Raji (cell line): ENCODE results near the gene FBXO47.

Experiments used
- POLR2A ChIP-seq: IDR thresholded peaks from 2 replicates; pipeline ENCODE4 v1.6.1; 2011; ENCODE audit warnings: low read depth, low read length, control low read depth; ENCODE audit not compliant: insufficient read depth

The FBXO47 gene

DNA sequence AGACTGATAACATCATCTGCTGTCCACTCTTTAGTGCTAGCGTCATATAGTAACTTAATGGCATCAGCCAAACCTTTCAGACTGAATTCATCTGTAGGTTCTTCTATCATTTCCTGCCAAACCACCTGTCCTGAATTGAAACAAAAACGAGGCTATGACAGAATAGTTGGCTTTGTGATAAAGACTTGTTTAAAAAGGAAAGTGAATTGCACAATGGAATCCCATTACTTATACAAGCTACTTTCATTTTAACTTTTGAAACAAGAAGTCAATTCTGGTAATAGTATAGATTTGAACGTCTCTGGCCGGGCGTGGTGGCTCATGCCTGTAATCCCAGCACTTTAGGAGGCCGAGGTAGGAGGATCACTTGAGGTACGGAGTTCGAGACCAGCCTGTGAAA is 23.6 kb downstream of the FBXO47 start:
- TF ChIP-seq POLR2A: no peak

DNA sequence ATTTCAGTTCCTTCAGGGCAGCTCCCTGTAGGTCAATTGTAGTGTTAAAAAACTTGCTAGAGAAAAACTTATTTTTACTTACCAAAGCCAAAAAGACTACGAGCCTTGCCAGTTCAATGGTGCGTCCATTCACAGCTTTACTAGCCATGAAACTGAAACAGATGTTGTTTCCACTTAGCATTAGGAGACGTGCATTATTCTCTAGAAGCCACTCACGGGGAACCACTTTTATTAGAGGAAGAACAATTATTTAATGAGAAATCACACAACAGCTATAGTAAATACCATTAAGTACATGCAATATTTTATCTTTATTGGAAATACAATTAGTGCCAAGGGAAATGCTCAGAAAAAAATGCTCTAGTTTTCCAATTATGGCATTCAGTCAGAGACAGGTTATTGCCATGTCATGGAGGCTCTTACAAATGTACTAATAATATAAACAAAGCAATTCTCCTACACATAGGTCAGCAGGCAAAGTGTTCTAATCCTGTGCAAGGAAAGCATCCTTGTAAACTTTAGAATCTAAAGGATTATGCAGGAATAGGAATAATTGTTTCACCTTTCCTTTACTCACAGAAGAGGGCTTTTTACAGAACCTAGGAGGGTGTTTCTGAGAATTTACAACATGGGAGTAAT is 24.4 kb downstream of the FBXO47 start:
- no peak for TF ChIP-seq POLR2A

- TF ChIP-seq POLR2A: no peak
Measured at GRCh38 chr17:38940404-38940803, 26.8 kb downstream of the FBXO47 start.

- TF ChIP-seq POLR2A: no peak
Measured at GRCh38 chr17:38939987-38940386, 27.2 kb downstream of the FBXO47 start.

DNA sequence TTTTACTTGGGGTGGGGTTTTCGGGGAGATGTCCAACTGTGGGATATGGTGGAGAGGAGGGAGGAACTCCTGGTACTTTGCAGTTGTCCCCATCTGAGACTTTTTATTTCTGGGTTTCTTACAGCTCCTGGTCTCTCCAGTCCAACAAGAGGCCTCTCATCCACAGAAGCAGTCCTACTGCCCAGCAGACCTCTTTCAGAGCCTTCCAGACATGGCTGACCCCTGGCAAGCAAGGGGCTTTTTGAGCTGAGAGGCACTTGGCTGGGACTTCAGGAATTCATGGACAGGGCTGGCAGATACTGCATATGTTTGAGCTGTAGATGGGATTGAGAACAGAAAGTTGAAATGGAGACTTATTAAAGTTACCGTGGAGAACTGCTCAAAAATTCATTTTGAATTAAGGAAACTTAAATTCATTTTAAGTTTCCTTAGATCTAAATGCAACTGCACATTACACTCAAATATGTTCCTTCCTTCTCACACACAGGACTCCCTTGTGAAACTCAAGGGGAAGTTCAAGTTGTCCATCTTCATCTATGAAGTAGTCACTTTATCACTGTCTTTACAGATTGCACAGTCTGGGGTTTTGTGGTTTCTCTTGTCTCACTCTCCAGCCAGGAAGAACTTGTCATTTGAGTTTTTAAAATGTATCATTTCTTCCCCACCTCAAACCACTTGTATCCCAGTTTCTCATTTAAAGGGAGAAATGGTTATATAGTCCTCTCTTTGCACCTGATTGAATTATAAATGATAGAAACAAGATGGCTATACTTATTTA is 40.7 kb downstream of the FBXO47 start:
- TF ChIP-seq POLR2A: no peak

GRCh38 chr17:38925263-38925995 is 41.8 kb downstream of the FBXO47 start, which contains the start of gene LASP1NB:
Gene LASP1NB, plus strand, starts transcription at chr17:38925614.
- TF ChIP-seq POLR2A: no peak

DNA sequence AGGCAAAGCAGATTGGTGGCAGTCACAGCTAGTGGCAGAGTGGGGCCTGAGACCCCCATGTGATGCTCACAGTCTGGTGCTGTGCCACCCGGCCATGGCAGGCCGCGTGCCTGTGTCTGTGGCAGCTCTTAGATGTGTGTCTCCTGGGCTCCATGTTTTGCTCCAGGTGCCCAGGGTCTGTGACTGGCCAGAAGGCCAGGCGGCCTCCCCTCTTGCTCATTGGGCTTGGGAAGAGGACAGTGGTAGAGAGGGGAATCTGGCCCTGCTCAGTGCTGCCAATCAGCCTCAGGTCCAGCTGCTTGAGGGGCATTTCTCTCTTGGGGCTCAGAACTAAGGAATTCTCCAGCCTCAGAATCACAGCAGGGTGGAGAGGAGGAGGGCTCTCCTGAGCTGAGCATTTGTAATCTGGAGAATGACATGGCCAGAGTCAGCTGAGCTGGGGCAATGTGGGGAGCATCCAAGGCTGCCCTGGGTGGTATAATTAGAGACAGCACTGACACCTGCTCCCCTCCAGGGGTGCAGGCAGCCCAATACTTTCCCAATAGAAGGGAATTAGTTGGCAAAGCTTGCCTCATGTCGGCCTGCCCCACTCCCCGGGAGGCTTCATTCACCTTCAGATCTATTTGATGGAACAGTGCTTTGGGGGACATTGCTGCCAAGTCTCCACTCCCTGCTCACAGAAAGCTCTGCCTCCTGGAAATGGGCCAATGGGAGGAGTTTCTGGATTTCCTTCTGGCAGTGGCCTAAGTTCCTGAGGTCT is 44.5 kb downstream of the FBXO47 start:
- TF ChIP-seq POLR2A: no peak

DNA sequence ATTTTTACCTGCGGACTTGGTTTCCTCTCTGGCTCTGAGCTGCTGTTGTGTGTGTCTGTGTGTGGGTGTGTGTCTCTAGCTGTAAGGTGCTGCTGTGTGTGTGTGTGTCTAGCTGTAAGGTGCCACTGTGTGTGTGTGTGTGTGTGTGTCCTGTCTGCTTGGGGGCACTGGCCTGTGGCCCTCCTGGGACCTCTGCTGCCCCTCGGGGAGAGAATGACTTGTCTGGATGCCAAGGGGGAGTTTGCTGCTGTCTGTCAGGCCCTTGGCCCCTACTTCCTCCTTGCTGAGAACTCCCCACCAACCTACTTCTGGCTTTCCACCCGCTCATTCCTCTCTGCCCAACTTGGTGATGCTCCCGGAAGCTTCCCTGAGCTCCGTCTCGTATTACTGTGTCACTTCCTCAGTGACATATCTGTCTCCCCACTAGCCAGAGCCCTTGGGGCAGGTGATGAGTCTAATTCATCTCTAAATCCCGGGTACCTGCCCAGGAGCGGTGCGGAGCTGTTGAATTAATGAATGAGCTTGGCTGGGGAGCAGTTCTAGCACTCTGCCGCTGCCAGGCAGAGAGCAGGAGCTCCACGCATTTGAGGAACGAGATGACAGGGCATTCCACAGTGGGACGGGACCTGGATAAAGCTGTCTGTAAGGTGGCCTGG is 45.3 kb downstream of the FBXO47 start:
- TF ChIP-seq POLR2A: no peak

DNA sequence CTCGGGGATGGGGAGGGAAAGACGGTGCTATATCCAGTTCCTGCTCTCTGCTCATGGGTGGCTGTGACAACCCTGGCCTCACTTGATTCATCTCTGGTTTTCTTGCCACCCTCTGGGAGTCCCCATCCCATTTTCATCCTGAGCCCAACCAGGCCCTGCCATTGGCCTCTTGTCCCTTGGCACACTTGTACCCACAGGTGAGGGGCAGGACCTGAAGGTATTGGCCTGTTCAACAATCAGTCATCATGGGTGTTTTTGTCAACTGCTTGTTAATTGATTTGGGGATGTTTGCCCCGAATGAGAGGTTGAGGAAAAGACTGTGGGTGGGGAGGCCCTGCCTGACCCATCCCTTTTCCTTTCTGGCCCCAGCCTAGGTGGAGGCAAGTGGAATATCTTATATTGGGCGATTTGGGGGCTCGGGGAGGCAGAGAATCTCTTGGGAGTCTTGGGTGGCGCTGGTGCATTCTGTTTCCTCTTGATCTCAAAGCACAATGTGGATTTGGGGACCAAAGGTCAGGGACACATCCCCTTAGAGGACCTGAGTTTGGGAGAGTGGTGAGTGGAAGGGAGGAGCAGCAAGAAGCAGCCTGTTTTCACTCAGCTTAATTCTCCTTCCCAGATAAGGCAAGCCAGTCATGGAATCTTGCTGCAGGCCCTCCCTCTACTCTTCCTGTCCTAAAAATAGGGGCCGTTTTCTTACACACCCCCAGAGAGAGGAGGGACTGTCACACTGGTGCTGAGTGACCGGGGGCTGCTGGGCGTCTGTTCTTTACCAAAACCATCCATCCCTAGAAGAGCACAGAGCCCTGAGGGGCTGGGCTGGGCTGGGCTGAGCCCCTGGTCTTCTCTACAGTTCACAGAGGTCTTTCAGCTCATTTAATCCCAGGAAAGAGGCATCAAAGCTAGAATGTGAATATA is 46.6 kb downstream of the FBXO47 start:
- TF ChIP-seq POLR2A: no peak

- no peak for TF ChIP-seq POLR2A
Measured at GRCh38 chr17:38919316-38920078, 47.7 kb downstream of the FBXO47 start.

GRCh38 chr17:38918916-38919315 is 48.3 kb downstream of the FBXO47 start:
- no peak for TF ChIP-seq POLR2A

- TF ChIP-seq POLR2A: no peak
Measured at GRCh38 chr17:38918129-38918913, 48.9 kb downstream of the FBXO47 start.
